Measurements from ENCODE around the gene SVBP. TPM values are rescaled to one million over a fixed set of nuclear protein-coding genes. Genes with fewer than 3 reads are reported as not detected.
A peak's percentile ranks its signal among the peaks of the same experiment; 100 is the strongest.

Gene SVBP
- total RNA-seq, 2 experiments from 2014 or later = 19.8 to 20.6 TPM

DNA sequence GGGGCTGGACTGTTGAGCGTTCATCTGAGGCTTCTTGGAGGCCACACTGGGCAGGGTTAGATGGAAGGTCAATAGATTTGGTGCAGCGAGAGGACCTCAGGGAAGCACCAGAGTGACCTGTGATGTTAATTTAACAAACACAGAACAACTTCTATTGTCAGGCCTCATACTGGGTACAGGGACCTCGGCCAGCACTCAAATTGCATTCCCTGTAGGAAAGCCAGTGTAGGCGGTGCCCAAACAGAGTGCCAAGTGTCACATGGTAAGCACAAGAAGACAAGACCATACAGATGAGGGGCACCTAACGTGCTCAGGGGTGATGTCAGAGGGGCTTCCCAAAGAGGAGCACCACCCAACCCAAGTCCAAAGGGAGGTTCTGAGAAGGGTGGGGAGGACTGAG is 31.1 kb downstream of the SVBP start:
- no peaks in the 10 kb centered on the region for H3K9me3 Mint-ChIP-seq
- ChIA-PET CTCF (interaction anchor here (1.3 kb wide), 1 partner anchor 19 kb away, joined by 5 read pairs; the partner anchor contains the start of genes C1orf50 and P3H1), POLR2A (no interaction called here)
- H3K36me3 Mint-ChIP-seq (ENCODE audit: low read depth) = peaks cover 6% of the 10 kb centered on the region
- H3K4me3 Mint-ChIP-seq = peak overlapping the region; percentile 62
- H3K27me3 Mint-ChIP-seq = no peaks in the 10 kb centered on the region
- no peak for DNase-seq
- peaks cover 21% of the 10 kb centered on the region for H3K4me1 Mint-ChIP-seq
- H3K27ac Mint-ChIP-seq = no peak overlapping the region

DNA sequence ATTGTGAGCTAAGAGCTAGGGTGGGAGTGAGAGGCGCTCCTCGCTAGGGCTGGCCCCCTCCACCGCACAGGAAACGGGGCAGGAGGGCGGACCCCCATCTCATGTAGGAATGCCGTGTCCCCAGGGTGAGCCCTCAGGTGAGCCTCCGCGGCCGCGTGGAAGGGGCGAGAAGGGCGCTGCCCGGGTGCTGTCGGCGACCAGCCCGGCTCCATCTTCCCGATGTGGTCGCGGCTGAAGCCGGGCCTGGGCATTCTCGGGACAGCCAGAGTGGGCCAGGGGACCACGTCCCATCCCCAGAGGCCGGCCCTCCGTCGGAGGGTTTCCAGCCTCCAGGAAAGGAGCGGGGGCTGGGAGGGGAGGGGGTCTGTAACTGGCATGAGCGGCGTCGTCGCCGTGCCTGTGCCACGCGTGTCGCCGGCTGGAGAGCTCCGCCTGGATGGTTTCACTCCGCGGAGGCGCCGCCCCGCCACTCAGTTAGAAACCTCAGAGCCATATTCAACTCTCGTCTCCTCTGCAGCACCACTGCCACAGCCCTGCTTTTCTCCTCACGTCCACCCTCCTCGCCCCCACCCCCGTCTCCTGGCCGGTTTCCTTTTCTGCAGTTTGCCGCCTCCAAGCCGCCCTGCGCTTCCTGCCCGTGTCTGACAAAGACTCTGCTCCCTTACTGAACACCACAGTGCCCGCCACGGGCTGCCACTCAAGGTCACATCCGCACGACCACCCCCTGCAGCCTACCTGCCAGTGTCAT is 32.1 kb downstream of the SVBP start, which contains the start of gene TMEM269:
TSS of gene TMEM269 (plus strand) at position 46 of the 748 bp plus-strand sequence. CDS start 4,903 bp downstream, outside the sequence.
- peaks cover 13% of the 10 kb centered on the region for H3K36me3 Mint-ChIP-seq (ENCODE audit: low read depth)
- H3K4me3 Mint-ChIP-seq = peak within 1 kb of the TSS; percentile 62
- peak; percentile 62 for DNase-seq
- peak within 1 kb of the TSS; percentile 46 for H3K27ac Mint-ChIP-seq
- CTCF ChIA-PET = interaction anchor here (1.3 to 1.8 kb wide), 2 partner anchors 18 to 47 kb away, joined by 3 to 7 read pairs; partner anchors contain the start of genes C1orf50 and P3H1
- no peaks in the 10 kb centered on the region for H3K27me3 Mint-ChIP-seq
- H3K4me1 Mint-ChIP-seq = peaks cover 26% of the 10 kb centered on the region
- H3K9me3 Mint-ChIP-seq = no peaks in the 10 kb centered on the region
- POLR2A ChIA-PET = interaction anchor here (1.0 kb wide), 1 partner anchor 18 kb away, joined by 3 read pairs; the partner anchor contains the start of genes C1orf50 and P3H1

DNA sequence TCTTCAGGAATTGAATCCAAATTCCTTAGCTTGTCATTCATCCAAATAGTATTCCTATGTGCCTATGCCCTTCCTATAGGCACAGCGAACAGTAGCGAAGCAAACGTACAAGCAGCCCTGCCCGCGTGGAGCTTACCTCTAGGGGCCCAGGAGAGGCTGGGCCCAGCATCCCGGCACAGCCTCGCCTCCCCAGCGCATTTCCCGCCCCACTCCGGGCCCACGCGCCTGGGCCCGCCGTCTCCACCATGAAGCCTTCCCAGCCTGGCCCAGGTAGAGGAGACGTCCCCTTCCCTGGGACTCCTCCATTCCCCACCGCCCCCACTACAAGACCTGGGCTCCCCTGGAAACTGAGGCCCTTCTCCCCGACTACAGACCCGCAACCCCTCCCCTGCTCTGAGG is 32.7 kb downstream of the SVBP start:
- H3K4me3 Mint-ChIP-seq = no peak overlapping the region
- no peak for DNase-seq
- no peaks in the 10 kb centered on the region for H3K27me3 Mint-ChIP-seq
- H3K9me3 Mint-ChIP-seq = no peaks in the 10 kb centered on the region
- peaks cover 15% of the 10 kb centered on the region for H3K36me3 Mint-ChIP-seq (ENCODE audit: low read depth)
- ChIA-PET POLR2A (interaction anchor here (1.0 kb wide), 1 partner anchor 18 kb away, joined by 3 read pairs; the partner anchor contains the start of genes C1orf50 and P3H1), CTCF (interaction anchor here (1.3 to 1.8 kb wide), 2 partner anchors 18 to 48 kb away, joined by 3 to 7 read pairs; partner anchors contain the start of genes C1orf50 and P3H1)
- H3K4me1 Mint-ChIP-seq = peaks cover 28% of the 10 kb centered on the region
- H3K27ac Mint-ChIP-seq = peak overlapping the region; percentile 3

DNA sequence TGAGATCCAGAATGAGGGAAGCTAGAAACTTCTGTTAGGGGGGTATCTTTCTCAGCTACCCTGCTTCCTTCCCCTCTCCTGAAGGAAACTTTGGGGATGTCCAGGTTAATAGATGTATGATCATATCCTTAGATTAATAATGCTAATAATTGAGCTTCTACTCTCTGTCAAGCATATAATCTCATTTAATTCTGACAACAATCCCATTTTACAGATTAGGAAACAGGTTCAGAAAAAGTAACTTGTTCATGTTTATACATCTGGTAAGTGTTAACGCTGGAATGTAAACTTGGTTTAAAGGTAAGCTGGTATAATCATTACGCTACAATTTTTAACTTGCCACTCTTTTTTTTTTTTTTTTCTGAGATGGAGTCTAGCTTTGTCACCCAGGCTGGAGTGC is 34.1 kb downstream of the SVBP start:
- CTCF ChIA-PET = interaction anchor here (0.9 to 1.8 kb wide), 4 partner anchors 16 to 24 kb away, joined by 3 to 7 read pairs (median 3); partner anchors contain the start of genes C1orf50 and P3H1
- Mint-ChIP-seq H3K4me3 (no peak overlapping the region), H3K36me3 (ENCODE audit: low read depth) (peaks cover 22% of the 10 kb centered on the region), H3K27me3 (no peaks in the 10 kb centered on the region), H3K9me3 (no peaks in the 10 kb centered on the region), H3K27ac (no peak overlapping the region), H3K4me1 (peaks cover 38% of the 10 kb centered on the region)
- DNase-seq = no peak
- POLR2A ChIA-PET = no interaction called here

DNA sequence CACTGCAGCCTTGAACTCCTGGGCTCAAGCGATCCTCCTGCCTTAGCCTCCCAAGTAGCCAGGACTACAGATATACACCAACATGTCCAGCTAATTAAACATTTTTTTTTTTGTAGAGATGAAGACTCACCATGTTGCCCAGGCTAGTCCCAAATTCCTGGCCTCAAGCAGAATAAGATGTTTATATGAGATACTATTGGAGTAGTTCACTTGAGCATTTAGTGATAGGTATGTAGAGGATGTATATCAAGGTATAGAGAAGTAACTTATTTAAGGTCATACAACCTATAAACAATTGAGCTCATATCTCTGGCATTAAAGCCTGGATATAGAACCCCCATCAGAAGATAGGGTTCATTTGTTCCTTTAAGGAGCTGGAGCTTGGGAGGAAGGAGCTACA is 37.0 kb downstream of the SVBP start:
- DNase-seq = no peak
- POLR2A ChIA-PET = interaction anchor here (0.7 kb wide), 2 partner anchors 16 to 27 kb away, joined by 7 read pairs; no protein-coding TSS in a partner anchor
- CTCF ChIA-PET = interaction anchor here (0.7 to 3.6 kb wide), 3 partner anchors 11 to 293 kb away, joined by 4 to 21 read pairs (median 4); partner anchors contain the start of genes C1orf50 and P3H1
- Mint-ChIP-seq H3K9me3 (no peaks in the 10 kb centered on the region), H3K4me3 (no peak overlapping the region), H3K27ac (no peak overlapping the region), H3K27me3 (no peaks in the 10 kb centered on the region), H3K4me1 (peaks cover 29% of the 10 kb centered on the region), H3K36me3 (ENCODE audit: low read depth) (peaks cover 42% of the 10 kb centered on the region)

DNA sequence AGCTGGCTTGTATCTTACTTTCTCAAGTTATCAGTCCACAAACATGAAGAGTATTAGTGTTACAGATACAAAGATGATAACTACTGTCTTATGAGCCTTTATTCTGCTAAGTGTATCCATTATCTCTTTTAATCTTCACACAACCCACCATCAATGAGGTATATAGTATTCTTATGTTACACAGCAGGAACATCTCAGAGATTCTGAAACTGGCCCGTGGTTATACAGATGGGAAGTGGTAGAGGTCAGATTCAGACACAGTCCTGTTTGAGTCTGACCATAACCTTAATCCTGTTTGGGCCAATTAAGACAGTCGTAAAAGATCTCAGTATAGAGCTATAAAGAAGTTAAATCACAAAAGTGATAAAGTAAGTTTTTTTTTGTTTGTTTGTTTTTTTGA is 37.5 kb downstream of the SVBP start:
- H3K27me3 Mint-ChIP-seq = no peaks in the 10 kb centered on the region
- no peaks in the 10 kb centered on the region for H3K9me3 Mint-ChIP-seq
- H3K36me3 Mint-ChIP-seq (ENCODE audit: low read depth) = peaks cover 47% of the 10 kb centered on the region
- ChIA-PET CTCF (interaction anchor here (0.7 to 3.6 kb wide), 3 partner anchors 11 to 294 kb away, joined by 4 to 21 read pairs (median 4); partner anchors contain the start of genes C1orf50 and P3H1), POLR2A (interaction anchor here (0.7 kb wide), 2 partner anchors 16 to 27 kb away, joined by 7 read pairs; no protein-coding TSS in a partner anchor)
- no peak overlapping the region for H3K27ac Mint-ChIP-seq
- H3K4me1 Mint-ChIP-seq = peaks cover 29% of the 10 kb centered on the region
- H3K4me3 Mint-ChIP-seq = no peak overlapping the region
- no peak for DNase-seq

DNA sequence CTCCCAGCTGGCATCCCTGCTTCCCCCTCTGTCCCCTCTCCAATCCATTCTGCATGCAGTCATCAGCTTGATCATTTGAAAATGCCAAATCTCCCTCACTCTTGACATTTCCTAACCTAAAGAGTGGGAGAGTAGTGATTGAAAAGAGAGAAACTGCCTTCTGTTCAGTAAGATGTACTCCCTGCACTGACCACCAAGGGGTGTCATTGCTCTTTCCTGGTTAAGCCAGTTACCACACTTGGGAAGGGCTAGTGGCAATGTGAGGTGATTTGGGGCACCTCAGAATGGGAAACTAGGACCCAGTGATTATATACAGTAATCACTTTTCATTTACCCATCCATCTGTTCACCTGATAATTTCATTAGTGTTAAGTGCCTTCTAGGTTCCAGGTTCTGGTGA is 39.3 kb downstream of the SVBP start:
- Mint-ChIP-seq H3K4me1 (peaks cover 23% of the 10 kb centered on the region), H3K9me3 (no peaks in the 10 kb centered on the region), H3K27me3 (no peaks in the 10 kb centered on the region), H3K36me3 (ENCODE audit: low read depth) (peaks cover 55% of the 10 kb centered on the region), H3K4me3 (no peak overlapping the region), H3K27ac (no peak overlapping the region)
- DNase-seq = peak; percentile 40
- CTCF ChIA-PET = interaction anchor here (0.6 to 3.6 kb wide), 11 partner anchors 9 to 645 kb away, joined by 3 to 21 read pairs (median 3); partner anchors contain the start of genes C1orf50 and P3H1
- POLR2A ChIA-PET = interaction anchor here (1.5 kb wide), 1 partner anchor 11 kb away, joined by 4 read pairs; the partner anchor contains the start of genes C1orf50 and P3H1

DNA sequence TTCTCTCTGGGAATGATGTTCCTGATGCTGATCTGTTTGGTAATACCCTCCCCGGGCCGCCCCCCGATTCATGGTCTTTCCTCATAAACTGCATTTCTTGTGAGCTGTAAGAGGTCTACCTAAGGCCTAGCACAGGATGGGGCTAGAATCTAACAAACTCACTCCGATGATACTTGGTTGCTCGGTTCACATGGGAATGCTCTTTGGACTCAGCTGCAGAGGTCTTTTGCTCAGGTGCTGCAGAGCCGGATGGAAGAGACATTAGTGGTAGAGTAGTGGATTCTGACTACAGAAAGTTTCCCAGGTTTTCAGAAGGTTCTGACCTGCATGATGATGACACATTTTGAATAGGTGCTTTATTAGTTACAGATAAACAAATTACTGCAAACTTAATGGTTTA is 40.7 kb downstream of the SVBP start:
- Mint-ChIP-seq H3K4me3 (no peak overlapping the region), H3K9me3 (no peaks in the 10 kb centered on the region), H3K27ac (no peak overlapping the region), H3K36me3 (ENCODE audit: low read depth) (peaks cover 56% of the 10 kb centered on the region), H3K4me1 (peaks cover 27% of the 10 kb centered on the region), H3K27me3 (no peaks in the 10 kb centered on the region)
- CTCF ChIA-PET = interaction anchor here (0.9 to 2.4 kb wide), 2 partner anchors 52 to 137 kb away, joined by 3 to 8 read pairs; no protein-coding TSS in a partner anchor
- no peak for DNase-seq
- POLR2A ChIA-PET = interaction anchor here (0.5 to 1.5 kb wide), 2 partner anchors 9 to 316 kb away, joined by 4 read pairs; partner anchors contain the start of genes C1orf50 and P3H1

DNA sequence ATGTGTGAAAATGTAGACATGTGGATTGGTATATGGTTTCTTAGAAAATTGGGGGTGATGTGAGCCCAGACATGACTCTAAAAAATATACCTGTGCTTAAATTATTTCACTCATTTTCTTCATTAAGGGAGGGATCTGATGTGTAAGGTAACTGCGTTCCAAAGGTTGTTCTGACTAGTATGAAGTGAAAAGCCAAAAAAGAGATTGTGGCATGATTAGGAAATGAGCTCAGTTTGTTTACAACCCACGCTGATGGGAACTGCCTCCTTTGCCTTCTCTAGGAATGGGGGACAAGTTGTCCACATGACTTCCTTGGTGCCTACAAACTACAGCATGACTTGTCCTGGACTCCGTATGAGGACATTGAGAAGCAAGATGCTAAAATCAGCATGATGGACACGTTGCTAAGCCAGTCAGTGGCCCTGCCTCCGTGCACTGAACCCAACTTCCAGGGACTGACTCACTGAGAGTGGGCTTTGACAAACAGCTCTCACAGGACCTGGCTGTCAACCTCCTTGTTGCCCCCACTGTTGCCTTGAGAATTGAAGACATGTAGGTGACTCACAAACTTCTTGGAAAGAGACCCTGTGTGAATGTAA is 42.2 kb downstream of the SVBP start:
- ChIA-PET CTCF (interaction anchor here (1.0 to 1.3 kb wide), 2 partner anchors 11 to 147 kb away, joined by 3 read pairs; no protein-coding TSS in a partner anchor), POLR2A (no interaction called here)
- H3K27ac Mint-ChIP-seq = no peak overlapping the region

DNA sequence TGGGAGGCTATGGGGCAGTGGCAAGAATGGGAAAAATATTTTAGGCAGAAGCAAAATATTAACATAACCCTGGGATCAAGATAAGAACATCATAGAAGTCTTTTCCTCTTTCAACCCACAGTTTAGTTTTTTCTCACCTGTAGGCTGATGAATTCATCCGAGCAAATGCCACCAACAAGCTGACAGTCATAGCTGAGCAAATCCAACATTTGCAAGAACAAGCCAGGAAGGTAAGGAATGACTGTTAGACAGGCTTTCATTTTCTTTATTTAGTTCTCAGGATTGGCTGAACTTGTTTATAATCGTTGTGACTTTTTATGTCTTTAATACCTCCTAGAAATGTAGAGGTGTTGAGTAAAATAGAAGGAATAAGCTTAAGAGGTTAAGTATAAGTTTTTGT is 43.8 kb downstream of the SVBP start:
- H3K27ac Mint-ChIP-seq = no peak overlapping the region
- no peaks in the 10 kb centered on the region for H3K27me3 Mint-ChIP-seq
- POLR2A ChIA-PET = no interaction called here
- no peak overlapping the region for H3K4me3 Mint-ChIP-seq
- CTCF ChIA-PET = interaction anchor here (0.9 kb wide), 1 partner anchor 88 kb away, joined by 3 read pairs; no protein-coding TSS in a partner anchor
- no peak for DNase-seq
- no peaks in the 10 kb centered on the region for H3K9me3 Mint-ChIP-seq
- peaks cover 31% of the 10 kb centered on the region for H3K4me1 Mint-ChIP-seq
- peaks cover 61% of the 10 kb centered on the region for H3K36me3 Mint-ChIP-seq (ENCODE audit: low read depth)

More for the DNA sequence above, 42.2 kb downstream of the SVBP start:
- no peak for DNase-seq
- H3K27me3 Mint-ChIP-seq = no peaks in the 10 kb centered on the region
- no peak overlapping the region for H3K4me3 Mint-ChIP-seq
- peaks cover 55% of the 10 kb centered on the region for H3K36me3 Mint-ChIP-seq (ENCODE audit: low read depth)
- H3K9me3 Mint-ChIP-seq = no peaks in the 10 kb centered on the region
- H3K4me1 Mint-ChIP-seq = peaks cover 28% of the 10 kb centered on the region

DNA sequence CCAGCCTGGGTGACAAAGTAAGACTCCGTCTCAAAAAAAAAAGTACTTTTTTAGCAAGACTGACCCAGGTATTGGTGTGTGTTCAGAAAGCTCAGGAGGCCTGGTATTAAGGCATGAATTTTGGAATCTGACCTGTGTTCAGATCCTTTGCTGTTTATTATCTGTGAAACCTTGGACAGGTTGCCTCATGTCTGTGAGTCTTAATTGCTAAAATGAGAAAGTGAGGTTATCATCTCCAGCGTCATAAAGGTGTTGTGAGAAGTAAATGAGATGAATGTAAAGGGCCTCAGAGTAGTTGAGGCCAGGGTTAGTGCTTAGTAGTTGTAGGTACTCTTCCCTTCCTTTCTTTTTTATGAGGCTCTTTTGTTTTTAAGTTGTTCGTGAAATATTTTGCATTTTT is 47.4 kb downstream of the SVBP start:
- peaks cover 35% of the 10 kb centered on the region for H3K36me3 Mint-ChIP-seq (ENCODE audit: low read depth)
- ChIA-PET POLR2A (no interaction called here), CTCF (interaction anchor here (0.6 to 1.5 kb wide), 4 partner anchors 8 to 188 kb away, joined by 3 to 4 read pairs (median 4); no protein-coding TSS in a partner anchor)

DNA sequence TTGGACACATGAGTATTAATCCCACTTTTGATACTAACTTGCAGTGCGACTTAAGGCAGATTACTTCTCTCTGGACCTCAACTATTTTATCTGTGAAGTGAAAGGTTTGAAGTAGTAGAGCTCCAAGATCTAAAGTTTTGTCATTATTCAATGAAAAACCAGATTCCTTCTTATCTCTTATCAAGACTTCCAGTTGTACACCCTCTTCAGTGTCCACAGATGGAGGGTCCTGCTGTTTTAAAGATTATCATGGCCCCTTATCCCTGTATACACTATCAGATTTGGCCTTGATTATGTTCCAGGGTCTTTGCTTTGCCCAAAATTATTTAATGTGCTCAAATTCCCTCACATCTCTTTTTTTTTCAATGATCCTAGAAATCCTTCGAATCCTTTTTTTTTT is 49.0 kb downstream of the SVBP start:
- Mint-ChIP-seq H3K4me1 (peaks cover 38% of the 10 kb centered on the region), H3K27me3 (no peaks in the 10 kb centered on the region), H3K36me3 (ENCODE audit: low read depth) (peaks cover 26% of the 10 kb centered on the region), H3K9me3 (no peaks in the 10 kb centered on the region), H3K27ac (peak overlapping the region; percentile 97), H3K4me3 (no peak overlapping the region)
- no peak for DNase-seq
- POLR2A ChIA-PET = no interaction called here
- CTCF ChIA-PET = interaction anchor here (1.5 to 2.7 kb wide), 3 partner anchors 10 to 57 kb away, joined by 3 to 21 read pairs (median 4); no protein-coding TSS in a partner anchor

More for the DNA sequence above, 47.4 kb downstream of the SVBP start:
- Mint-ChIP-seq H3K27ac (no peak overlapping the region), H3K4me1 (peaks cover 40% of the 10 kb centered on the region), H3K4me3 (no peak overlapping the region), H3K27me3 (no peaks in the 10 kb centered on the region), H3K9me3 (no peaks in the 10 kb centered on the region)
- no peak for DNase-seq
